ENCODE results near the gene BAZ1B.

DNA sequence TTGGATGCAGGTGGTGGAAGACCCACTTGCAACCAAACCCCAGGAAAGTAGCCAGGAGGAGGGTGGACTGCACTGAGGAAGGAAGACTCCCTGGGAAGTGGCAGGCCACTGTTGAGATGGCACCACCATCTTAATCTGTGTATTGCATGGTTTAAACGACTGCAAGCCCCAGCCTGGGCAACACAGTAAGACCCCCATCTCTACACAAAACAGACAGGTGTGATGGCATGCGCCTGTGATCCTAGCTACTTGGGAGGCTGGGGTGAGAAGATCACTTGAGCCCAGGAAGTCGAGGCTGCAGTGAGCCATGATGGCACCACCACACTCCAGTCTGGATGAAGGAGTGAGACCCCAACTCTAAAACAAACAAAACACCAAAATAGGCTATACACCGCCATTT is 45.0 kb upstream of the BAZ1B start:
- TF ChIP-seq CTCF (IDR thresholded peaks at IDR 0.05) = no peak
- no peak for TF ChIP-seq ZFX (IDR thresholded peaks at IDR 0.05; ENCODE audit: borderline replicate concordance)
